Inflammatory macrophage (primary cell): ENCODE results near the gene GLIS1.

Experiments used
- DNase-seq, 2 donors: peaks; one replicate each; pipeline ENCODE4 v3.0.0-alpha.2; 2020 to 2022

GLIS1 gene

DNA sequence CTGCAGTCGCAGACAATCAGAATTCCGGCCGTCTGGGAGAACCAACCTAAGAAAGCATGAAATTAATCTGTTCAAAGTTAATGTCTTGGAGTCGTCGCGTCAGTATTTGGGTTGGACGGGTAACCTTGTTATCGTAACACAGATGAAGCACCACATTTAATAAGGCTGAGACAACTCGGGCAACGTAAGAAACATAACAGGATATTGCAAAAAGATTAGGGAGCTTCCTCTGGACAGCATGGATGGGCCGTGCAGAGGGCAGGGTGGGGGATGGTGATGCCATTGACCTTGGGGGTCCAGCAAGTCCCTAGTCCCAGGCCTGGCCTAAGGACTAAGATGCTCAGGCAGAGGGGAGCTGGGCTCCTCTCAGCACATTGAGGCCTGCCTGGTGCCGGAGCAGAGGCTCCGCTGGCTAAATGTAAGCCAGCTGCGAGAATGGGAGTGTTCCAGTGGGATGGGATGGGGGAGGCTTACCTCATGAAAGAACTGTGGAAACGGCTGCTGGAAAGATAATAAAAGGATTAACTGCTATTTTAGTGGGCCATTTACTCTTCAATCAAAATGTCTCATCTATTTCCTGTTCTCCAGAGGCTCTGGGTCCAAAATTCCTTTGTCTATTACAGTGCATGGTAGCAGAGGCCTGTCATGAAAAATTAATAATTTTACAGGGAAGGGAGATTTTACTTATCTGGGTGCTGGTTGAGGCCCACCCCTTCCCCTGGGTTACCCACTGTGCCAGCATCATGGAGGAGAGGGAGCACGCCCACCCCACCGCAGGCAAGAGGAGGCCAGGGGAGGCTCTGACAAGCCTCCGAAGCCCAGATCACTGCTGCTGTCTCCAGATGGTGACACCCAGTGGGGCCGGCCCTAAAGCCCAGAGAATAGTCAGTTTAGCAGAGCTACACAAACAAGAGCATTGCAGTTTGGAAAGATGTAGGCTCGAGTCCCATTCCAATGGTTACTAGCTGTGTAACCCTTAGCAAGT is 148.1 kb downstream of the GLIS1 start:
- DNase-seq: no peak

DNA sequence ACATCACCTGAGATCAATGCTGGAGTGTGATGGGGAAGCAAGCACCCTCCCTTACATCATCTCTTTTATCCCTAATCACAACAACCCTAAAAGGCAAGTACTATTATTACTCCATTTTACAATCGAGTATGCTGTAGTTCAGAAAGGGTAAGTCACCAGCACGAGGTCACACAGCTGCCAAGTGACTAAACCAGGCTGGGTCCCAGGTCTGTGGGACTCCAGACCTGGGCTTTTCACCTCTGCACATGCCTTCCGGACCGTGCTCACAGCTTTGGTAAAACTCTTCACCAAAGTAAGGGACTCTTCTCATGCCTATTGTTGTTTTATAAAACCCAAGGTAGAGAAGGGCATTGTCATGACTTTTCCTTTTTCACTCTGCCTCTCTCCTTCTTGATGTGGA is 148.9 kb downstream of the GLIS1 start:
- no peak for DNase-seq

DNA sequence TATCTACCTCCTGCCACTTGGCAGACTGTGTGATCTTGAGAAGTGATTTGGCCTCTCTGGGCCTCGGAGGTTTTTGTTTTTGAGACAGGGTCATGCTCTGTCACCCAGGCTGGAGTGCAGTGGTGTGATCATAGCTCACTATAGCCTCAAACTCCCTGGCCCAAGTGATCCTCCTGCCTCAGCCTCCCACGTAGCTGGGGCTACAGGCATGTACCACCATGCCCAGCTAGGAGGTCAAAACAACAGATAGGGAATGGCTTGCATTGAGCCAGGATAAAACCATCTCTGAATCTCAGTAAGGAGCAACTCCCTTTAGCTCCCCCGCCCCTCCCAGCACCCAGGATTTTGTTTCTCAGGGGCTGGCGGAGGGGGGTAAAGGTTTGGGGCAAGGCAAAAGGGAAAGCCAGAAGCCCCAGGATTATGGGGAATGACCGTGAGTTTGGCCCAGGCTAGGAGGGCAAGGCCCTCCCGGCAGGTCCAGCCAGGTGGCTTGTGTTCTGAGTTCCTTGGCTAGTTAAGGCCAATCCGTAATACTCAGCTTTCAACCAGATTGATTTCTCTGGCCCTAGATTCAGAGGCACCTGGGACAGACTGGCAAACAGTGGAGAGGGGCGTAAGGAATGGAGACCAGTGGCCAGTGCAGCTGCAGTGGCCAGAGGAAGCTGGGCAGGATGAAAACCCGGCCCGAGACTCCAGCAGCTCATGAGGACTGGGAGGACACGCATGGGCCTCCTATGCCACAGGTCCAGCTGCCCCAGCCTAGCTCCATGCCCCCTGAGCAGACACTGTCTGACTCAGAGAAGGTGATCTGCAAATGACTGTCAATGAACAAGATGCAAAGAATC is 149.7 kb downstream of the GLIS1 start:
- DNase-seq: no peak

DNA sequence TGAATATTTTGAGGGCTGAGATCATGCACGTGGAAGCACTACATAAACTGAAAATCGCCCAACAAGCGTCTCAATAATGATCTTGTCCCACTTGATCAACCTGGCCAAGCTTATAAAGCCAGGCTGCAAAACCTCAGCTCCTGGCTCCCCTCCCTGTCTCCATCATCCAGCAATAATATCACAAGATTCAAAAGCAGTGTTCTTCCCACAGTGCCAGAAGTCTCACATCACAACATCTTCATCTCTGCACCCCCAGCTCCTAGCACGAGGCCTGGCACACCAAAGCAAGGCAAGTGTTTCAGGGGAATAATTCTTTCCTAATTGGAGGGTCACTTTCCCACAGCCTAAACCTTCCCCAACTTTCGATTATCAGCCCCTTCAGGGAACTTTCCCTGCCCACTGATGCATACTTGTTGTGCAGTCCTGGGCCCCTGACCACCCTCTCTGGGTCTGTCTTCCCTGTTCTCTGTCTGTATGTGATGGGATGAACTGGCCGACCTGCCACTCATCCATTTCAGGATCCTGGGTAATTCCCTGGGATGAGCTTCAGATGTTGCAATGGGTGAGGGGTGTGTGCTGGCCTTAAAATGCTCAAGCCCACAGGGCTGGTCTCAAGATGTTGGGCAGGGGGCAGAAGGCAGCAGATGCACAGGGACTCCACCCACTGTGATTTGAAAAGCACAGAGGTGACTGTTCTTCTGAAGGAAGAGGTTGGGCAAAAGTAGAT is 150.7 kb downstream of the GLIS1 start:
- no peak for DNase-seq

DNA sequence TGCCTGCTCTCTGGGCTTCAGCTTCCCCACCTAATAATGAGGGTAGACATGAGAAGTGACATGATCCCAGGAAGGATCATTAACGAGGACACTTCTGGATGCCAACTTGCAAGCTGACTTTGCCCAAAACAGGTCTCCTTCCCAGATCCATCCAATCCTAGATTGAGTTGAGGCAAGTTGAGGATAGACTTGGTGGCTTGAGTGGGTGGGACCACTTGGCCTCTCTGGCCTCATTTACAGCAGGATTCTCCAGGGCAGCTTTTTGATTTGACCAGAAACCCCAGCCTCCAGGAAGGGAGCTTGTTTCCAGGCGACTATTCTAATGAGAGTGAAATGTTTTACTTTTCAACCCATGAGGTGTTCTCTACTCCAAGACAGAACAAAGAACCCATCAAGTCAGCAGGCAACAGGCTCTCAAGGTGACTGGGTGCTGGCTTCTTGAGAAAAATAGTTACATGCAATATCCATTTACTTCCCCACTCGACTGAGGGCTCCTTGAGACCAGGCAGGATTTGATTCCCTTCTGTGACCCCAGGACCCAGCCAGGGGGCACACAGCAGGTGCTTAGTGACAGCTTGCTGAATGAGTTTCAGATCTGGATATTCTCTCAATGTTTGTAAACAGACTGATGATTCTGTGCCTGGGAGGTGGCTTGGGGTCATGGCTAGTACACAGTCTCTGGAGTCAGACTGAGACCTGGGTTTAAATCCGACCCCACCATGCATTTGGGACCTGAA is 151.5 kb downstream of the GLIS1 start:
- DNase-seq: no peak

DNA sequence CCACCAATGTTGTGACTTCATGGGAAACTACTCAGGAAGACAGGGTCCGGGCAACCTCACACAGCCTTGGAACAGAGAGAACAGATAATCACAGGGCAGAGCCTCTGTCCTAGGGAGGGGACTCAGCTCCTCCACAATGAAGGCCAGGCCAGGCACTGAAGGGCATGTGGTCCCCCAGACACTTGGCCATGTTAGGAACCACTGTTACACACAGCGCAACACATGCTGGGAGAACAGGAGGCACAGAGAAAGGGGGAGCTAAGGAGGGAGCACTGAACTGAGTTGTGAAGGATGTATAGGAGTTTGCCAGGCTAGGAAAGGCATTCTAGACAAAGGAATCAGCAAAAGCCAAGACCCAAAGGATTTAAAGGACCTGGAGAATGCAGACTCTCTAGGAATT is 152.2 kb downstream of the GLIS1 start:
- DNase-seq: no peak

DNA sequence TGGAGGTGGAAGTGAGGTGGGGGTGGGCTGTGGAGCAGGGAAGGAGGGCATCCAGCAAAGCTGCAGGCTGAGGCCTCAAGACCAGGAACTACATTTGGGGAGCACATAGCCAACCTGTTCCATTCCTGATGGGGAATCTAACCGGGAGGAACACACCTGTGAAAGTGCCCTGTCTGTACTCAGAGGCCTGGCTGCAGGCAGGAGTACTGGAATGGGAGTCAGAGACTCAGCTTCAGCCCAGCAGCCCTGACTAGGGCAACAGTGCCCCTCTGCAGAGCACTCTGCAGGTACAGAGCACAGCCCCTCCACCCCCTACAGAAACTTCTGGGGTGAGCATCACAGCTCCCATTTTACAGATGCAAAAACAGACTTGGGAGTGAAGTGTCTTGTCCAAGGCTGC is 153.4 kb downstream of the GLIS1 start:
- DNase-seq: no peak

DNA sequence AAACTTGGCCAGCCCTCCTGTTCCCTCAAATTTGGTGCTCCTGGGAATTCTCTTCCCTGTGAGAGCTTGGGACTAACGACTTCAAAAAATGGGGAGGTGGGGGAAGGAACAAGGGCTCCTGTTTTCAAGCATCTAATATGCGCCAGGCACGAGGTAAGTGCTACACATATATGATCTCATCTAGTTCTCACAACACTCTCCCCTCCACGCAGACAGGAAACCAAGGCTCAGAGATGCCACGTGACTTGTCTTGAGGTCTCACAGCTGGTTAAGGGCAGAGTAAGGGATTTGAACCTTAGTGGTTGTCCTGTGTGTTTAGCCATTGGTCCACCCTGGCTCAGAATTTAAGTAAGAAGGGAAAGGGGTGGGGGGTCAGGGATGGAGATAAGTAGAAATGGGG is 153.8 kb downstream of the GLIS1 start:
- no peak for DNase-seq

DNA sequence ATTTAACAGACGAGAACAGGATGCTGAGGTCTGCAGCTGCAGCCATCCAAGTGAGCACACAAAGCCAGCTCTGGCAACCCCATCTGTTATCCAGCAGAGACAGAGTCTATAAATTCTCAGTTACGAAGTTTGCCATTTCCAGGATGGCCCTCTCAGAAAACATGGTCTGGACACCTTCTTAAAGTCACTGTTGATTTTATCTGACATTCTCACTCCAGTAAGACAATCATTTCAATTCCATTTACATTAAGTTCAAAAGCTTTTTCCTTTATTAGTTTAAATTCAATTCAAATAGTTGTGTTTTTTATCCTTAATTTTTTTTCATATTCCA is 154.2 kb downstream of the GLIS1 start:
- no peak for DNase-seq

DNA sequence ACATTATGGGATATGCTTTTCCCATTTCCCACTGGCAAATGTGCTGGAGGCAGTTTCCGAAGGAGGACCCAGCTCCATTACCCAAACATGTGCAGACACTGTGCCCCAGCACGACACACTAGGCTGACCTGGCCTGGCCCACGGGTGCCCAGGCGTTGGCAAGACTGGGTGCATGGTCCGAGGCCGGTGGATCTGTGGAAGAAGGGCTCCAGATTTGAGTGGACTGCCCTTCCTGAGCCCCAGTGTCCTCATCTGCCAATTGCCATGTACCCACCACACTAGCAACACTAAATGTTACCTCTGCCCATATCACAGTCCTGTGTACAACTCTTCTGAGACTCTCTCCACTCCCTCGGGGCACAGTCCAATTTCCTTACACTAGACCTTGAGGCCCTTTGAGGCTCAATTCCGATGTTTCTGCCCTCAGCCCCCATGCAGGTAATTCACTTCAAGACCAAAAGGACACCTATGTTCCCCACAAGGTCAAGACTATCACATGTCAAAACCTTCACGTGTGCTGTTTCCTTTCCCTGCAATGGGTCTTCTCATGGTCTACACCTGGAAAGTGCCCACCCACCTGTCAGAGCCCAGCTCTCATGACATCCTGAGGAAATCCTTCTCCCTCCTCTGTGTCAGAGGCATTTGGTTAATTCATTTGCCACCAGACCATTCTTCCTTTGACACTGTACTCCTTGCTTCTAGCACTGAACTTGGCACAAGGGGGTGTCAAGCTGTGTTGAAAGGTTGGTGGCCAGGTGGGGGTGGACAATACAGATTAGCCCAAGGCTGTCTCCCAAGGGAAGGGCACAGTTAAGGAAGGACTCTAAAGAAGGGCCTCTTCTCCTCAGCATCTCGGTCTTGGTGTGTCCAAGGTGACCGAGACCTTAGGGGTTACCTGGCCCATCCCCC is 154.8 kb downstream of the GLIS1 start:
- no peak for DNase-seq

DNA sequence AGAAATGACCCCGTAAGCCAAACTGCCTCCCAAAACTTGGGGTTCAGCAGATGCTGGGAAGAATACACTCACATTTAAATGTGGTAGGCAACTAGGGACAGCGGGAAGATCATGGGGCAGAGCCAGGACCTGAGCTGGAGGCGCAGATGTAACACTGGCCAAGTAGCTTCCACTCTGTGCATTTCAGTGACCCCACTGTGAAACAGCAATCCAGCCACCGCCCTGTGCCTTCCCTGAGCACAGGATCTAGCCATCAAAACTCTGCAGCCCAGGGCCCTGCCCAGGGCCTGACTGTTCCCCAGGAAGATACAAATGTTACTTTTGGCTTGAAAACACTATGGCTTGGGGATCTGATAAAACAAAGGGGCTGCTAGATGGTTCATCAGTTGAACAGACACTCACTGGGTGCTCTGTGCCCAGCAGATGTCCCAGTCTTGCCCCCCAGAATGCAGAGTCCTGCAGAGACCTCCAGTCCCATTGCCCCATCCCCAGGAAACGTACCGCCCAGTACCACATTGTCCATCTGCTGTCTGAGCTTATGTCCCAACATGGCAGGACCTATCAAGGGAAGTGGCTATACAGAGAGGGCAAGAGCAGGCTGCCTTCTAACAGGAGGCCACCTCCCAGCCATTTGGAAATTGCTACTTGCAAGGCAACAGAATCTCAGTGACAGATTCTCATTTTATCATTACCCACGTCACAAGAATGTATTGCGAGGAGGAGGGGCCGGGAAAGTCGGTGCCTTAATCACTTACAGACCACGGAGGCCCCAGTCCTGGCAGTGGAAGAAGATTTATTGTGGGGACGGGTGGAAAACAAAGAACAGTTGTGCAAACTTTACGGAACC is 155.7 kb downstream of the GLIS1 start:
- DNase-seq: no peak

DNA sequence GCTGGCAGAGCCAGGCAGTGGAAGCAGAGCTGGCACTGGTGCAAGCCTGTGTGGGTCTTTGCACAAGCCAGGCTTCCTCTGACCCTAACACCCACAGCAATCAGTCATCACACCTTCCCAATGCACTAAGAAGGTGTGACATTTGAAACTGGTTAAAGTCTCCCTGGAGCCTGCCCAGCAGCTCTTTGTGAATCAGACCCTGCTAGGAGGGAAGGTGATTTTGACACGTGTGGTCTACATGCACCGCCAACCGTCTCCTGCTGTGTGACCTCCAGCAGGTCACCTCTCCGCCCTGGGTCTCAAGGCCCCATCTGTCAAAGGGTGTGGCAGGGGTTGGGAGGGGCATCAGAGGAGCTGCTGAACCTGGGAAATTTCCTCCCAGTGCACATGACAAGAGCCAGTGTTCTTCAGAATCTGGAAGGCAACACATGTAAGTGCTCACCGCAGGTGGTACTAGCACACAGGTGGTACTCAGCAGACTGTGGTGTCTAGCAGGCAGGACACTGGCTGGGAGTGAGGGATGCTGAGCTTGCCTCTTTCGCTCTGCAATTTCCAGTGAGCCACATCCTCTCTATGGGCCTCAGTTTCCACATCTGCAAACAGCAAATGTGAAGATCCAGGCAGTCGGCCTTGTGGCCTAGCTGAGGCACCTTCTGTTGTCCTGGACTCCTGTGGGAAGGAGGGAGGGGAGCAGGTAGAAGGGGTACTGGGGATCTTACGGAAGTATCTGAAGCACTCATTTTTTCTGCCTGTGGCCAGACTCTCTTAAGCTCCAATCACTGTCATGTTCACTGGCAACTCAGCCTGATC is 156.5 kb downstream of the GLIS1 start:
- DNase-seq: no peak

DNA sequence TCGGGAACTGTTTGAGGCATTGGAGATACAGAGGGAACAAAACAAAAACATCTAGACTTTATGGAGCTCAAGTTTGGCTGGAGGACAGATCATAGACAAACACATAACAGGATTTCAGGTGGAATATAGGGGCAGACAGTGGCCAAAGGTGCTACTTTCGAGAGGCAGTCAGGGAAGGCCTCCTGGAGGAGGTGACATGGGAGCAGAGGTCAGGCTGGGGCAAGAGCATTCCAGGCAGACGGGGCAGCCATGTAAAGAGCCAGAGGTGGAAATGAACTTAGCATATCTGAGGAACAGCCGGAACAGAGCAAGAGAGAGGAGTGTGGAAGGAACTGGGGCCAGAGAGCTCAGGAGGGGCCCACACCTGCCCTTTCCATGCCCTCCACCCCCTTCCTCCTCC is 157.5 kb downstream of the GLIS1 start:
- no peak for DNase-seq

DNA sequence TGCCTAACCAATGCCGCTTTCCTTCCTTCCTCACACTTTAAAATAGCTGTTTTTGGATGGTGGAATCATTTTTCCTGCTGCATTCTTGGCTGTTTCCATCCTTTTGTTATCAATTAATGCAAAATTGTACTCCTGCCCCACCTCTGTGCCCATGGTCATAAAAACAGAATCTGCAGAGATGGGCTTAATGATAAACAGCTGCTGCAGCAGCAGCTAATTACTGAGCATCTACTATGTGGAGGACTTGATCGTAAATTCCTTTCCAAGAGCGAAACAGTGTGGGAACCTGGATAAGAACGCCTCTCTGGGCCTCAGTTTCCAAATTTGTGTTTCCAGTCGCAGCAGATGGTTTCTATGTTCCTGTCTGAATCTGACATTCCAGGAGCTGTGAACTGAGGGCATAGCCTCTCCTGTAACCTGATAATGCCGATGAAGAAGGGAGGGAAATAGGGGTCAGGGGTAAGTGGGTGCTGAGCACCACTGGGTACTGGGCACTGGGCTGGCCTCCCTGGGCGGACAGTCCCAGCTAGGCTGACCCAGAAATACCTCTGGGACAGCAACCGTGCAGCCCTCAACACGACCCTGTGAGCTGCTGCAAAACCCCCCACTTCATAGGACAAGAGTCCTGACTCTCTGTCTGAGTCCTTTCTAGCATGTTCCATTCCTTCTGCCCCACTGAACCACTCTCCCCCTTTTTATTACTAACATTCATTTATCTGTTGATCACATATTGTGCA is 158.1 kb downstream of the GLIS1 start:
- no peak for DNase-seq

DNA sequence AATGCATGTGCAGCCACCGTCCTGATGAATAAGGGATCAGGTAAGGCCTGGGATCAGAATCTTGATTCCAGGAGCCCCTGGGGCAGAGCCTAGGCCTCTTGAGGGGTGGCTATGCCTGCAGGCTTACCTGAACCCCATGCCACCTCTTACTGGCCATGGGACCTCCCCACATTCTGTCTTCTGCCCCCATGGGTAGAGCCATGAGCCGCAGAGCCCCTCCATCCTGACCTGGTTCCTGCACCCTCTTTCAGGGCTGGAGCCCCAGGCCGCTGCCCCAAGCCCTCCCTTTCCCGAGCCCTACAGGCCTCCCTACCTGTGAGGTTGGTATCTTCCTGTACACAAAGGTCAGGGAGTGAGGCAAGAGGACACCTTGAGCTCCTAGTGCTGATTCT is 159.0 kb downstream of the GLIS1 start:
- no peak for DNase-seq

DNA sequence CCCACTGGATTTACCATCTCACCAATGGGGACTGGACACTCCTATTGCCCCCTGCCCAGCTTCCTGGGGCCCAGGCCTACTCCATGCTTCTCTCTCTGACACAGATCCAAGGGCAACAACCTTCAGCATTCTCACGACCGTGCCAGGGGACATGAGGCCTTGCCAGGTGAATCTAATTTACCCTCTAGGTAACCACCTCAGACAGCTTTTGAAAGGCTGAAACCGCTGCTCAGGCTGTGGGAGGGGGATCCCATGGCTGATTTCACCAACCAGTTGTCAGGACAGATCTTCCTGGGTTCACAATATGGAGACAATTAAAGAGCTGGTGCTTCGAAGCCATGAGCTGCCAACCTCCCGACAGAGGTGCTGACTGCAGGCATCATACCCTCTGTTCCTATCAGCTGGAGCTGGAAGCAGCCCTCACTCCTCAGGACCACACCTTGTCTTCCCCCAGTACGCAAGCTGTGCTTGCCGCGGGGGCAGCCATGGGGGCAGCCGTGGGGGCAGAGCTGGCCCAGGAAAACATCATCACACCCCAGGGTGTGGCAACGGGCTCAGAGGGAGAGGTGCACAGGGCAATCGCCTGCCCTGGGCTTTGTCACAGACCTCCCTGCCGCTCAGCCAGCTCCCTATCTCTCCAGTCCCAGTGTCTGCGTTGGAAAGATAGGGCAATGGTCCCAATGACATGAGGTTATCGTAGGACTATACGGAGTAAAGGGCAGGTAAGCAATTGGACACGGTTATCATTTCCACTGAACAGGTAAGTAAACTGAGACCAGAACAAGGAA is 159.5 kb downstream of the GLIS1 start:
- no peak for DNase-seq

DNA sequence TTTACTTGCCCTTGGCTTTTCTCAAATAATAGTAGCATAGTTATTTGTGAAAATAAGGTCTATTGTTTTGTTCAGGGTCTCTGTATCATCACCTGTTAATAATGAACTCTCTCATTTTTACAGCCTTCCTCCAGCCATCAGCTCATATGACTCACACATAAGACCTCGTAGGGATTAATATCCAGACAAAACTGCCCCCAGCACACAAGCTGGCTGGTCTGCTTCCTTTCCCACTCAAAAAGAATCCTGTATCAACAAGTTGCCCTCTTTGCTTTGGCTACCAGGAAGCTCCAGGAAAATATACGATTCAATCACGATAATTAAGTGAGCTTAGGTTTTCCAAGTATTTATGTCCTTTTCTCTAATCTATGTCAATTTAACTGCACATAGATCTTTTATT is 160.6 kb downstream of the GLIS1 start:
- DNase-seq: no peak

DNA sequence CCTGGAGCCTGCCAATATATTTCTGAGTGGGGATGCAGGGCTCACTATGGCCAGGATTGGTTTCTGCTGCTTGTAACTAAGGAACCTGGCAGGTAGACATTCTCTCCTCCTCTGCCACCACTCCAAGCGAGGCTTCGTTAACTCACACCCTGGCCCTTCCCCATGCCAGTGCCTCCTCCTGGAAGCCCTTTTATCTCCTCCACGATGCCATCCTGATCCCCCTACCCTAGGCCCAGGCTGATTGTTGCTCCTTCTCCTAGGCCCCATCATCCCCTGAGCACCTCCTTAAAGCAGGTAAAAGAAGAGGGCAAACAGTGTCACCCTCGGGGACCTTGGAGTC is 161.2 kb downstream of the GLIS1 start:
- DNase-seq: no peak
